Mucosa of stomach (tissue), 1 donor: ENCODE results near the gene DPP10.
"Not testable (repeated sequence)": the region's sequence is repeated elsewhere in the genome, so short reads cannot be mapped to it uniquely, and the experiment has no call there.

Experiments
- H3K27me3 ChIP-seq: one replicate; pipeline ENCODE4 v1.7.0; 2013; ENCODE audit warnings: mild to moderate bottlenecking, low read length; ENCODE audit not compliant: control insufficient read depth, insufficient read depth
- H3K36me3 ChIP-seq: one replicate; pipeline ENCODE4 v1.7.0; 2013; ENCODE audit warnings: low read length; ENCODE audit not compliant: control insufficient read depth, insufficient read depth
- H3K4me1 ChIP-seq: one replicate; pipeline ENCODE4 v1.7.0; 2013; ENCODE audit warnings: mild to moderate bottlenecking, low read length; ENCODE audit not compliant: control insufficient read depth, insufficient read depth
- H3K4me3 ChIP-seq: one replicate; pipeline ENCODE4 v1.7.0; 2013; ENCODE audit warnings: low read length
- H3K9ac ChIP-seq: one replicate; pipeline ENCODE4 v1.7.0; 2013; ENCODE audit warnings: mild to moderate bottlenecking, low read length, moderate library complexity
- H3K9me3 ChIP-seq: one replicate; pipeline ENCODE4 v1.7.0; 2013; ENCODE audit warnings: mild to moderate bottlenecking, low read length, moderate library complexity; ENCODE audit not compliant: control insufficient read depth
- donor health status: Pancreatic carcinoma.

Gene DPP10

GRCh38 chr2:114518738-114519137 lies 76.3 kb downstream of the DPP10 start:
- H3K9ac ChIP-seq = no peak overlapping the region
- no peaks in the 10 kb centered on the region for H3K4me1 ChIP-seq
- H3K27me3 ChIP-seq = no peaks in the 10 kb centered on the region
- H3K36me3 ChIP-seq = no peaks in the 10 kb centered on the region
- H3K9me3 ChIP-seq = no peaks in the 10 kb centered on the region
- no peak overlapping the region for H3K4me3 ChIP-seq

GRCh38 chr2:114522612-114523011 lies 80.2 kb downstream of the DPP10 start:
- not testable (repeated sequence) for H3K9me3 ChIP-seq, H3K9ac ChIP-seq, H3K36me3 ChIP-seq, H3K4me1 ChIP-seq, H3K27me3 ChIP-seq, H3K4me3 ChIP-seq

DNA sequence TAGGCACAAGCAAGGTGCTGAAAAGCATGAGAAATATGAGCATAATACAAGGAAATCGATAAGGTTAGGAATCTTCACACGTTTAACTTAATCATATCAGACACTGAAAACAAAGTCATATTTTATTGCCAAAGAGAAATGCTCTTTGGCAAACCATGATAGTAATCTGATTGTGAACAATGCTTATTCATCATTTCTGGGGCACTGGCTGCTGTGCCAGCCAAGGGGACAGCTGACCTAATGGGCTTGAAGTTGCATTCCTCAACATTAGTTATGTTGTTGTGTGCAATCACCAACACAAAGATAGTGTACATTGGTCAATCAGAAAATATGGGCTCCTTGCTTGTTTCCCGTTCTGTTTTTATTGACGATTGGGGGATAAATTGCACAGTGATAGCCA lies 83.5 kb downstream of the DPP10 start:
- H3K9ac ChIP-seq = no peak overlapping the region
- H3K9me3 ChIP-seq = no peaks in the 10 kb centered on the region
- H3K27me3 ChIP-seq = no peaks in the 10 kb centered on the region
- no peaks in the 10 kb centered on the region for H3K4me1 ChIP-seq
- H3K36me3 ChIP-seq = no peaks in the 10 kb centered on the region
- no peak overlapping the region for H3K4me3 ChIP-seq

GRCh38 chr2:114526841-114527240 lies 84.4 kb downstream of the DPP10 start:
- Histone ChIP-seq H3K27me3 (no peaks in the 10 kb centered on the region), H3K36me3 (no peaks in the 10 kb centered on the region), H3K4me3 (no peak overlapping the region), H3K9me3 (no peaks in the 10 kb centered on the region), H3K9ac (no peak overlapping the region), H3K4me1 (no peaks in the 10 kb centered on the region)

- Histone ChIP-seq H3K36me3 (no peaks in the 10 kb centered on the region), H3K27me3 (no peaks in the 10 kb centered on the region), H3K4me3 (no peak overlapping the region), H3K9me3 (no peaks in the 10 kb centered on the region), H3K4me1 (no peaks in the 10 kb centered on the region), H3K9ac (no peak overlapping the region)
These were observed 85.0 kb downstream of the DPP10 start for GRCh38 chr2:114527330-114527983.

DNA sequence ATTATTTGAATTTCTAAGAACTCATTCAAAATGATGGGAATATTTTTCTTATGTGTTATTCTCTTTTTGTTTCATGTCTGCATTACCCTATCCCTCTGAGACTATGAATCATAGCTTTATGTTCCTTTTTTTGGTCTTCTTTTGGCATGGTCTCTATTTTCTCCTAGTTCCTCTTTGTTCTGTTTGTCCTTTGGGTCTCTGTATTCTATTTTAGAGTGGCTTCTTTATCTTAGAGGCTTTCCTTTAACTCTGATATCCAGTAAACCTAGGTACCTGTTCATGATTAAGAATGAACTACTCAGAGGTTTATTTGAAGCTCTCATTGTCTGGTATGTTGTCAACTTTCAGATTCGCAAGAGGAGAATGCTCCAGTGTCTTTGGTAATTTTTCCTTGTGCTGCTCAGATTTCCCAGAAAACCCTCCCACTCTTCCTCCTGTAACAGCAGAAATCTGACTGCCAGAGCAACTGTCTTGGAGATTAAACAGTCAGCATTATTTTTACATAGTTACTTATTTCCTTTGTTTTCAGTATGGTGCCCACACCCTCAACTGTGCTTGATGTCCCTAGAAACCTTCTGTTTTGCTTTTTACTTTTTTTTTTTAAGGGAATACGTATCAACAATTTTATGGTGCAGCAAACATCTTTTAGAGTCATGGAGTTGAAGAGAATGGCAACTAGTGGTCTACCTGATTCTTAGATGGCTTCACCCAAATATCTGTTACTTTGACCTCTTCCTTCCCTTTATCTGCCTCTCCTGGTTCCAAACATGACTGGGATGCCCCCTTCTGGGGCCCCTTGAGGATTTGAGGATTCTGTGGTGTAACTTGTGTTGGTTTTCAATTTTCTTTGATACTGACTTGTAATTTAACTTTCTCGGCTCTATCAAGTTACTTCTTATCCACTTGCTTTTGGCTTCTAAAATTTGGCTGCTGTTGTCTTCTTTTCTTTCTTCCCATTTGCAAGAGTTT lies 92.0 kb downstream of the DPP10 start:
- H3K27me3 ChIP-seq = no peaks in the 10 kb centered on the region
- no peaks in the 10 kb centered on the region for H3K4me1 ChIP-seq
- H3K4me3 ChIP-seq = no peak overlapping the region
- H3K36me3 ChIP-seq = no peaks in the 10 kb centered on the region
- H3K9ac ChIP-seq = no peak overlapping the region
- no peaks in the 10 kb centered on the region for H3K9me3 ChIP-seq

- no peaks in the 10 kb centered on the region for H3K9me3 ChIP-seq
- no peak overlapping the region for H3K9ac ChIP-seq
- H3K27me3 ChIP-seq = no peaks in the 10 kb centered on the region
These were observed 95.3 kb downstream of the DPP10 start for GRCh38 chr2:114537777-114538176.

GRCh38 chr2:114542695-114543094 lies 100.3 kb downstream of the DPP10 start:
- Histone ChIP-seq H3K27me3 (no peaks in the 10 kb centered on the region), H3K9ac (no peak overlapping the region), H3K4me3 (no peak overlapping the region), H3K4me1 (peaks cover 42% of the 10 kb centered on the region), H3K9me3 (no peaks in the 10 kb centered on the region), H3K36me3 (no peaks in the 10 kb centered on the region)

More at GRCh38 chr2:114537777-114538176, 95.3 kb downstream of the DPP10 start:
- Histone ChIP-seq H3K4me1 (peaks cover 5% of the 10 kb centered on the region), H3K36me3 (no peaks in the 10 kb centered on the region), H3K4me3 (no peak overlapping the region)

DNA sequence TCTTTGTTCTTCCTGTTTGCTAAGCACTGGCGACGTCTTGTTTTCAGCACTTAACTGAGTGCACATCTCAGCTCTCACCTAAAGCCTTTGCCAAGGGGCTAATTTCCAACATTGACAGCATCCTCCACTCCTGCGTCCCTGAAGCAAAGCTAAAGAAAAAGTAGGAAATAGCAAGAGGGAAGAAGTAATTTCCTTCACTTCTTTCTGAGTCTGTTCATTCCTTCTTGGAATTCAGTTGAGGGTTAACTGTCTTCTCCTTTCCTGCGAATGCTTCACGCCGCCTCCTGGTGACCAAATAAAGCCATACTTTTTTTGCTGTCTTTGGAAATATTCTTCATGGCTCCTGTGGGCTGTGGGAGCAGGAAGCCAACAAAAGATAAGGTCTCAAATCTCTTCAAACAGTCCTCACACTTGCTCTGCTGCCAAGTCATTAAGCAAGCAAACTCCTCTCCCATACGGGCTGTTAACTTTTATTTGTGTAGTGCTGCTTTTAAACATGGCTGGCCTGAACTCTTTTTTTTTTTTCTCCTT lies 100.9 kb downstream of the DPP10 start:
- Histone ChIP-seq H3K9ac (no peak overlapping the region), H3K4me1 (peaks cover 45% of the 10 kb centered on the region), H3K9me3 (no peaks in the 10 kb centered on the region), H3K4me3 (no peak overlapping the region), H3K27me3 (no peaks in the 10 kb centered on the region), H3K36me3 (no peaks in the 10 kb centered on the region)

- no peaks in the 10 kb centered on the region for H3K9me3 ChIP-seq
- H3K4me3 ChIP-seq = no peak overlapping the region
- no peaks in the 10 kb centered on the region for H3K36me3 ChIP-seq
- H3K27me3 ChIP-seq = no peaks in the 10 kb centered on the region
- H3K4me1 ChIP-seq = peaks cover 45% of the 10 kb centered on the region
- H3K9ac ChIP-seq = no peak overlapping the region
These were observed 102.6 kb downstream of the DPP10 start for GRCh38 chr2:114545052-114545451.

DNA sequence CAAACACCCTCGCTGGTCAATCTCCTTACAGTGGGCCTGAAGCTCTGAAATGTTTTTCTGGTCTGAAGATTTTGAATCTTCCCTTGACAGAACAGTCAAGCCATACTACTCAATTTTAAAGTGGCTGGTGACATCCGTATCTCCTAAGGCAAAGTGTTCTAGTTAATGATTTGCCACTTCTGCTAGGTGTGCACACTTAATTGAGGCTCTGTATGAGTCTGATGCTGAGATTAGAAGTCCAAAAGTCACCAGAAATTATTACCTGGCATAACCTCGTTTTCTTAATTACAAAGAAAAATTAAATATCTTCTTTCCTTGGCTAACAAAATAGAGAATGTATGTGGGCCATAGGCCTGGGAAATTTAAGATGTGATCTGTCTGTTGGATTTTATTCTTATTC lies 104.1 kb downstream of the DPP10 start:
- H3K9ac ChIP-seq = no peak overlapping the region
- H3K36me3 ChIP-seq = no peaks in the 10 kb centered on the region
- no peaks in the 10 kb centered on the region for H3K27me3 ChIP-seq
- H3K4me1 ChIP-seq = peaks cover 45% of the 10 kb centered on the region
- no peaks in the 10 kb centered on the region for H3K9me3 ChIP-seq
- H3K4me3 ChIP-seq = no peak overlapping the region

DNA sequence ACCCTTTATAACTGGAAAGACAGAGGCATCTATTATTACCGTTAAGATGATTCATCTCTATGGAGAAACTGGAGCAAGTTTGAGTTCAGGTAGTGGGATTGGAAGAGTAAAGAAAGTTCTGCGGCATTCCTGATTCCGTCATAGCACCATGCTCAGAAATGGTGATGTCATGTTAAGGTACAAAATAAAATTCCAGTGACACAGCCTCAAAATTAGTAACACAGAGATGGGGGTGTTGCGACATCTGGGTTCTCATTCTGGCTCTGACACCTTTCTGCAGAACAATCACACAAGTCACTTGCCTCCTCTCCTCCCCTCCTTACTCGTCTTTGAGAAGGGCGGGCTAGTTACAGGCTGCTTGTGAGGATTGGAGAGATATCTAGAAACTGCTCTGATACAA lies 105.7 kb downstream of the DPP10 start:
- no peak overlapping the region for H3K9ac ChIP-seq
- no peak overlapping the region for H3K4me3 ChIP-seq
- no peaks in the 10 kb centered on the region for H3K9me3 ChIP-seq
- H3K27me3 ChIP-seq = no peaks in the 10 kb centered on the region
- H3K36me3 ChIP-seq = no peaks in the 10 kb centered on the region
- H3K4me1 ChIP-seq = peaks cover 36% of the 10 kb centered on the region
